NCI-H345 treated with DMSO at 0.1 percent for 48 hours (cell line): ENCODE data around the gene UBA1.

ENCODE experiments used
- DNase-seq: peaks from one replicate; lab custom pipeline; 2025; ENCODE audit not compliant: unreplicated experiment; lab: John Stamatoyannopoulos, UW

The UBA1 gene

GRCh38 chrX:47227334-47227583, 33.6 kb downstream of the UBA1 start:
- no peak for DNase-seq

GRCh38 chrX:47228550-47229270, 35.1 kb downstream of the UBA1 start:
- no peak for DNase-seq

- DNase-seq, result no peak
Measured at GRCh38 chrX:47229427-47229826, 35.8 kb downstream of the UBA1 start.

GRCh38 chrX:47230136-47230868, 36.7 kb downstream of the UBA1 start:
- no peak for DNase-seq

- no peak for DNase-seq
Measured at GRCh38 chrX:47231167-47231566, 37.5 kb downstream of the UBA1 start.

GRCh38 chrX:47232197-47232802, 38.7 kb downstream of the UBA1 start:
- DNase-seq, result no peak

GRCh38 chrX:47232803-47233332, 39.2 kb downstream of the UBA1 start, which contains the start of gene USP11:
TSS of gene USP11 (plus strand) at chrX:47233009. CDS start at chrX:47233044, 35 bp downstream.
- peak; percentile 19 for DNase-seq

GRCh38 chrX:47233333-47234113, 39.9 kb downstream of the UBA1 start:
- DNase-seq, result peak; percentile 83

- no peak for DNase-seq
Measured at GRCh38 chrX:47234583-47234982, 41.0 kb downstream of the UBA1 start.

- no peak for DNase-seq
Measured at GRCh38 chrX:47235691-47236103, 42.1 kb downstream of the UBA1 start.

- no peak for DNase-seq
Measured at GRCh38 chrX:47239199-47239598, 45.6 kb downstream of the UBA1 start.

- DNase-seq, result no peak
Measured at GRCh38 chrX:47239898-47240545, 46.4 kb downstream of the UBA1 start.

- no peak for DNase-seq
Measured at GRCh38 chrX:47240619-47241018, 47.0 kb downstream of the UBA1 start.

- DNase-seq, result no peak
Measured at GRCh38 chrX:47241201-47242011, 47.8 kb downstream of the UBA1 start.

GRCh38 chrX:47242321-47242720, 48.7 kb downstream of the UBA1 start:
- no peak for DNase-seq

- no peak for DNase-seq
Measured at GRCh38 chrX:47243351-47243750, 49.7 kb downstream of the UBA1 start.

- DNase-seq, result no peak
Measured at GRCh38 chrX:47244676-47245075, 51.0 kb downstream of the UBA1 start.

GRCh38 chrX:47245156-47245555, 51.5 kb downstream of the UBA1 start:
- no peak for DNase-seq

- DNase-seq, result no peak
Measured at GRCh38 chrX:47247206-47247998, 53.8 kb downstream of the UBA1 start.
